ENCODE measurements around the gene FALEC.

The FALEC gene

GRCh38 chr1:150513351-150513791, 2.2 kb upstream of the FALEC start:
- ChIA-PET POLR2A (interaction anchor here (0.6 to 1.1 kb wide), 2 partner anchors 40 to 428 kb away, joined by 3 read pairs; no protein-coding TSS in a partner anchor), CTCF (interaction anchor here (2.0 to 11.8 kb wide), 2 partner anchors 20 to 47 kb away, joined by 8 to 160 read pairs; no protein-coding TSS in a partner anchor)
- no peak for DNase-seq (ENCODE audit: low read depth, low spot score)
- no peak for TF ChIP-seq CTCF (IDR thresholded peaks at IDR 0.05; ENCODE audit: insufficient read depth, low read length, missing control alignments)
- no peak overlapping the region for H3K4me3 ChIP-seq (ENCODE audit: low read depth, low read length)

DNA sequence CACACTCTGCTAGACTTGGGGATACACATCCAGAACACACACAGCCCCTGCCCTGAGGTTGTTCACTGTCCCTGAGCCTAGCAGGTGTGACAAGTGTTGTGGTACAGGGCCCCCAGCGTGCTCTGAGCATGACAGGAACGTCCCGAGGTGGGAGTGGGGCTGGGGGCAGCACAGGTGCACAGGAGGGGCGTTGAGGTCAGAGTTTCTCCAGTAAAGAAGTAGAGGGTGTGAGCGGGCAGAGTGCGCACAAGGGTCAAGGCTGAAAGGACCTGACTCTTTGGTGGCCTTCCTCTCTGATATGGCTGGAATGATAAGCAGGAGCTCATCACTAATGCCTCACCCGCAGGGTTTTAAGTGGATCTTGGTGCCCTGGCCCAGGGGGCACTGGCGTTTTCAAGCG, 1.3 kb upstream of the FALEC start:
- ChIA-PET POLR2A (no interaction called here), CTCF (interaction anchor here (1.1 to 11.8 kb wide), 4 partner anchors 11 to 46 kb away, joined by 3 to 160 read pairs (median 6); no protein-coding TSS in a partner anchor)
- no peak for TF ChIP-seq CTCF (IDR thresholded peaks at IDR 0.05; ENCODE audit: insufficient read depth, low read length, missing control alignments)
- H3K4me3 ChIP-seq (ENCODE audit: low read depth, low read length): no peak overlapping the region
- DNase-seq (ENCODE audit: low read depth, low spot score): no peak

DNA sequence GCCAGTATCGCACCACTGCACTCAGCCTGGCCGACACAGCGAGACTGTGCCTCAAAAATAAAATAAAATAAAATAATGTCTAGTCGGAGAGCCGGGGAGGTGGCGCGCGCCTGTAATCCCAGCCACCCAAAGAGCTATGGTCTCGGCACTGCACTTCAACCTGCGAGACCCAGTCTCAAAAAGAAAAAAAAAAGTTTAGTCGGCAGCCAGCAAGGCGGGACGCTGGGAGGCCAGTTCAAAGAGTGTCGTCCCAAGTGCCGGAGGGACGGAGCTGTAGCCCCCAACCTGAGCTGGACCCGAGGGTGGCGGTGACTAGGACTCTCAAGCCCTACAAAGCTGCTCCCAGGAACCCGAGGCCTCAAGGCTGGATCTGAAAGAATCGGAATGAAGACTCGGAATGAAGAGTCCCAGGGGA, 632 bp upstream of the FALEC start:
- TF ChIP-seq CTCF (IDR thresholded peaks at IDR 0.05; ENCODE audit: insufficient read depth, low read length, missing control alignments): no peak
- no peak for DNase-seq (ENCODE audit: low read depth, low spot score)
- peak overlapping the region; percentile 69 for H3K4me3 ChIP-seq (ENCODE audit: low read depth, low read length)
- CTCF ChIA-PET: interaction anchor here (0.9 to 11.8 kb wide), 8 partner anchors 9 to 46 kb away, joined by 3 to 160 read pairs (median 3); no protein-coding TSS in a partner anchor
- POLR2A ChIA-PET: interaction anchor here (1.0 to 1.6 kb wide), 5 partner anchors 14 to 46 kb away, joined by 3 to 5 read pairs (median 3); partner anchors contain the start of gene TARS2

DNA sequence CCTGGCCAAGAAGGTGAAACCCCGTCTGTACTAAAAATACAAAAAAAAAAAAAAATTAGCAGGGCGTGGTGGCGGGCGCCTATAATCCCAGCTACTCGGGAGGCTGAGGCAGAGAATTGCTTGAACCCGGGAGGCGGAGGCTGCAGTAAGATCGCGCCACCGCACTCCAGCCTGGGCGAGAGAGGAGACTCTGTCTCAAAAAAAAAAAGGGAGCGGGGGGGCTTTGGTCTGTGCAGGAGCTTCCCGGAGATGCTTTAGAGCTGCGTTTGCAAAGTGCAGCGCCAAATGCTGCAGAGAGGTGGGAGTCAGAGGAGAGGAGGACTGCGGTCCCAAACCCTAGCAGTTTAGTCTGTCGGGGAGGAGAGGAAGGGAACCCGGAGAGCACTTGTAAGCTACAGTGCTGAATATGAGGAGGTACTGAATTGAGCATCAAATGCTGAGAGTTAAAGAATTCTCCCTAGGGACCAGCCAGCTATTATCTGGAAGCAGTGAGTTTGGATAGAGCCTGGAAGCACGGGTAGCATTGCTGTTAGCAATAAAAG, 569 bp downstream of the FALEC start:
- CTCF ChIA-PET: interaction anchor here (0.6 to 11.8 kb wide), 13 partner anchors 11 to 297 kb away, joined by 3 to 160 read pairs (median 3); partner anchors contain the start of gene TARS2
- DNase-seq (ENCODE audit: low read depth, low spot score): no peak
- POLR2A ChIA-PET: interaction anchor here (0.9 to 1.6 kb wide), 5 partner anchors 12 to 29 kb away, joined by 3 to 5 read pairs (median 3); partner anchors contain the start of gene TARS2
- no peak for TF ChIP-seq CTCF (IDR thresholded peaks at IDR 0.05; ENCODE audit: insufficient read depth, low read length, missing control alignments)
- H3K4me3 ChIP-seq (ENCODE audit: low read depth, low read length): peak overlapping the region; percentile 69

DNA sequence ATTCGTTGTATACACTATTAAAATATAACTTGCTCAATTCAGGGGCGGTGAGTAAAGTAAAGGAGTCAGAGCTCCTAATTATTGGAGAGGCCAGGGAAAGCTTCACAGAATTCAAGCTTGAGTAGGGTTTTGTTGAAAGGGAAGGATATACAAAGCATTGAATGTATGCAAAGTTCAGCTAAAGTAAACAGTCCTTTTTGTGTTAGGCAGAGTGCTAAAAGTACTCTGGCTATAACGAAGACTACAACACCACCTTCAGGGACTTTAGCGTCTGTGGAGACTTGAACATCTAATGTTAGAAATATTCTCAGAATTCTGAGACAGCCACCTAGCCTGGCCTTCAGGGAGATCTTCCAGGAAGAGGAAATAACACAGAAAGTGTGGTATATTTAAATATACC, 1.1 kb downstream of the FALEC start:
- TF ChIP-seq CTCF (IDR thresholded peaks at IDR 0.05; ENCODE audit: insufficient read depth, low read length, missing control alignments): no peak
- H3K4me3 ChIP-seq (ENCODE audit: low read depth, low read length): peak overlapping the region; percentile 69
- ChIA-PET POLR2A (interaction anchor here (1.6 kb wide), 1 partner anchor 16 kb away, joined by 3 read pairs; no protein-coding TSS in a partner anchor), CTCF (interaction anchor here (0.9 to 11.8 kb wide), 8 partner anchors 17 to 296 kb away, joined by 3 to 160 read pairs (median 4); partner anchors contain the start of gene TARS2)
- no peak for DNase-seq (ENCODE audit: low read depth, low spot score)

DNA sequence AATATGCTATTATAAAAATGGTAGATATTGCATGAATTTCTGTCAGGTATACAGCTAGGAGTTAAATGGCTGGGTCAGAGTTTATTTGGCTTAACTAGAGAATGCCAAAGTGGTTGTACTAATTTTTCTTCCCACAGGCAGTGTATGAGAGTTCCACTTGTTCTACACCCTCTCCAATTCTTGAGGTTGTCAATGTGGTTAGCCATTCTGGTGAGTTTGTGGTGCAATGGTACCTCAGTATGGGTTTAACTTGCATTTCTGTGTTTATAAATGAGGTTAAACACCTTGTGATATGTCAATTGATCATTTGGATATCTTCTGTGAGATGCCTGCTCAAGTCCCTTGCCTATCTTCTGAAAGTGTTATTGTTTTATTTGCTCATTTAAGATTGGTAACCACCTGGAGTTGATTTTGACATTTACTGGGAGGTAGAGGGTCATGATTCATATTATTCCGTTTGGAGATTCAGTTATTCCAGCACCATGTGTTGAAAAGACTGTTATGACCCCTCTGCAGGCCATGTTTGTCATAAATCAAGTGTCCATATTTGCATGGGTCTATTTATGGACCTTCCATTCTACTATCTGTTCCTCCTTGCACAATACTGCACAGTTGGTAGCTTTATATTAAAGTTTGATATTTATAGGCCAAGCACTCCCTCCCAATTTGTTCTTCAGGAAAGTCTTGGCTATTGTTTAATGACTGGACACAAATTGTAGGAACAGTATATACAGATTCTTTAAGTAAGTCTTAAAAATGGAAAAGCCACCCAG, 5.8 kb downstream of the FALEC start:
- DNase-seq (ENCODE audit: low read depth, low spot score): no peak
- H3K4me3 ChIP-seq (ENCODE audit: low read depth, low read length): no peak overlapping the region
- POLR2A ChIA-PET: no interaction called here
- CTCF ChIA-PET: interaction anchor here (1.0 to 11.8 kb wide), 2 partner anchors 12 to 39 kb away, joined by 3 to 160 read pairs; no protein-coding TSS in a partner anchor
- TF ChIP-seq CTCF (IDR thresholded peaks at IDR 0.05; ENCODE audit: insufficient read depth, low read length, missing control alignments): no peak
